Activated CD8-positive, alpha-beta memory T cell treated with anti-CD3 and anti-CD28 coated beads, Interleukin-2, amount 50 U/mL, for 1 hour (primary cell): Measurements from ENCODE around the gene GINS2.

Experiments
- DNase-seq: peaks from one replicate; pipeline ENCODE4 v3.0.0-alpha.2; 2020; ENCODE audit errors: extremely low read depth

Gene GINS2

GRCh38 chr16:85689950-85690320 lies 1.2 kb upstream of the GINS2 start:
- no peak for DNase-seq

DNA sequence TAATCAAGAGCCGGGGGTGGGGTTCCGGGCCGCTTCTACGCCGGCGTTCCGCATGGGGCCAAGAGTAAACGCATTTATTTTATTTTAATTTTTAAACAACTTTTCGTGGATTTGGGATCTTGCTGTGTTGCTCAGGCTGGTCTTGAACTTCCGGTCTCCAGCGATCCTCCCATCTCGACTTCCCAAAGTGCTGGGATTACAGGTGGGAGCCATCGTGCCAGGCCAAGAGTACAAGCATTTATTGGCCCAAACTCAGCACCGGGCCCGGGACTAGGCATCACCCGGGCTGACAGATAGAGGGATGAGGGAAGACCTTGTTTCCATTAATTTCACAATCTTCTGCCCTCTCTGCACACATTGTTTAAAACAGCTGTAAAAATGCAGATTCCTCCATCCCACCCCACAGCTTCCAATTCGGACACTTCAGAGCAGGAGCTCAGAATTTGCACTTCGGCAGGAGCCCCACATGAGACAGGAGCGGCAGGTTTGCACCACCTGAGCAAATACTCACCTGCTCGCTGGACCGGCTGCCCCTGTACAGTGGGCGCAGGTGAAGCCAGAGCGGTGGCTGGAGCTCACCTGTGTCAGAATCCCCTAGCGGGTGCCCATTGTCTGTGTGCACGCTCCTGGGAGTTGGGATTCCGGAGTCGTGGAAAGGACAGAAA lies 663 bp upstream of the GINS2 start:
- no peak for DNase-seq

- no peak for DNase-seq
These were observed 893 bp downstream of the GINS2 start for GRCh38 chr16:85687651-85688471.

DNA sequence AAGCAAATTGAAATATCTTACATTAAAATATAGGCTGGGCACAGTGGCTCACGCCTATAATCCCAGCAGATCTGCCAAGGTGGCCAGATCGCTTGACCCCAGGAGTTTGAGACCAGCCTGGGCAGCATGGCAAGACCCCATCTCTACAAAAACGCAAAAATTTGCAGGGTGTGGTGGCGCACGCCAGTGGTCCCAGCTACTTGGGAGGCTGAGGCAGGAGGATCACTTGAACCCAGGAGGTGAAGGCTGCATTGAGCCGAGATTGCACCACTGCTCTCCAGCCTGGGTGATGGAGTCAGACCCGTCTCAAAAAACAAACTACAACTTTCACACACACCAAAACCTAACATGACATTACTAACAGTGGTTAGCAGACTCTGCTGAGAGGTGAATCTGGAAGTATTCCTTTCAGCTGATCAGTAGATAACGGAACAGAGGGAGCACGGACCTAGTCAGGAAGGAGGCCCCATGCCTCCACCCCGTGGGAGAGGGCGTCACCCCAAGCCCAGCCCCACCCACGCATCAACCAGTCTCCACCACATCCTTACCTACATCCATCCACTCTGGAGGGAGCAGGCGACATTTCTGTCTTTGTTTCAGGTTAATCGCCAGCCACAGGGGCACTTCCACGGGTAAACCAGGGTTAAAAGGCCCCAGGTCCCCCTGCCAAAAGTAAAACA lies 1.7 kb downstream of the GINS2 start:
- no peak for DNase-seq

DNA sequence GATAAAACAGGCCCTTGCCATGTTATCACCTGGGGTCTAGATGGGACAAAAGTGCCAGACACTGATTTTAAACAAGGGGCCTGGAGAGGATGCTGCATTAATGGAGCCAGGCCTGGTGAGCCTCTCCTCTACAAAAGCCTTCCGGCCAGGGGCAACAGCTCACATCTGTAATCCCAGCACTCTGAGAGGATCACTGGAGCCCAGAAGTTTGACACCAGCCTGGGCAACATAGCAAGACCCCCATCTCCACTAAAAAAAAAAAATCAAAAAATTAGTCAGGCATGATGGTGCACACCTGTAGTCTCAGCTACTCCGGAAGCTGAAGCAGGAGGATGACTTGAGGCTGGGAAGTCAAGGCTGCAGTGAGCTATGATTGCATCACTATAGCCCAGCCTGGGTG lies 3.5 kb downstream of the GINS2 start:
- DNase-seq, result no peak

DNA sequence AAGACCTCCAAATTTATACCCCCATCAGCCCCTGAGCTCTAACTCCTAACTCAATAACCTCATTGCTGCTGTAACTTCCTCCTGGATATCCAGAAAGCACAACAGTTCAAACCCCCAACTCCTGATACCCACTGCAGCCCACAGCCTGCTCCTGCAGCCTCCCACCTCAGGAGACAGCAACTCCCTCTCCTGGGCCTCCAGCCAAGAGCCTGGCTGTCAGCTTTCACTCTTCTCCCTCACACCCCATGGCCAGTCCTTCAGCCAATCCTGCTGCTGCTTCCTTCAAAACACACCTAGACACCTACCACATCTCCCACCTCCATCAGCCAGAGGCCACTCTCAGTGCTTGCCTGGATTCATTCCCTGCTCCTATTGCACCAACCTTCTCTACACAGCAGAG lies 5.4 kb downstream of the GINS2 start:
- DNase-seq, result no peak

DNA sequence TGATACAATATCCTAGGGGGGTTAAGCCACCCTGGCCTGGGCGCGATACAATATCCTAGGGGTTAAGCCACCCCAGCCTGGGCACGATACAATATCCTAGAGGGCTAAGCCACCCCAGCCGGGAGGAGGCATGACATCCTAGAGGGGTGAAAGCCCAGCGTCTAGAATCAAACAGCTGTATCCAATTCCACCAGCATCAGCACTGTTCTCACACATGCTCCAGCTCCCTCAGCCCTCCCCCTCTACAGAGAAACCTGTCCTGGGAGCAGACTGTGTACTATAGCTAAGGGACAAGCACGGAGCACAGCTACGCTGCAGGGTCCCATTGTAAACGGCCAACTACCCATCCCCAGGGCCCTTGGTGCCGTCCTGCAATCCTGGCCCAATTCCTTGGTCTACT lies 6.2 kb downstream of the GINS2 start:
- DNase-seq, result no peak

- DNase-seq, result no peak
These were observed 7.5 kb downstream of the GINS2 start for GRCh38 chr16:85681255-85681654.

DNA sequence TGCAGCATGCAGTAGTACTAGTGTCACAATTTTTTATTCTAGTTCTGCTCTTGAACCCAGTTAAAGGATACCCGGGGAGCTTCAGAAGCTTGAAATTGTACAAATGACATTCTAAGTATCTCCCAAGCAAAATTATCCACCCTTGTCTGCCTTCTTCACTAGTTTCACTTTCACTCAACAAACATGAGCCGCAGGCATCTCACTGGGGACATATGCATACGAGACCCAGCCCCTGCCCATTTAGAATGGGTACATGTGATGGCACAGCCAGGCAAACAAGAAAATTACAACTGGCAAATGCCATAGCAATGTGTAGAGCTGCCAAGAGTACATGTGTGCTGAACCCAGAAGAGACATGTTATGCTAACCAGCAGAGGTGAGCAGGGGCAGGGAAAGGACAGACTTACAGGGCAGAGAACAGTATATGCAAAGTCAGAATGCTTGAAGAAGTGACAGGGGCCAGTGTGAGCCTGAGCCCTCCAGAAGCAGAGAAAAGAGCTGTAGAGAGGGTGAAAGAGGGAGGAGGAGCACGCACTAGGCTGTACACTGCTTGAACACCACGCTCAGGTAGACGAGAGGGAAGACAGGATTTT lies 8.3 kb downstream of the GINS2 start:
- DNase-seq, result no peak

GRCh38 chr16:85679870-85680269 lies 8.9 kb downstream of the GINS2 start:
- DNase-seq, result no peak

- DNase-seq, result no peak
These were observed 9.9 kb downstream of the GINS2 start for GRCh38 chr16:85678821-85679220.

- no peak for DNase-seq
These were observed 10.7 kb downstream of the GINS2 start for GRCh38 chr16:85678016-85678415.

DNA sequence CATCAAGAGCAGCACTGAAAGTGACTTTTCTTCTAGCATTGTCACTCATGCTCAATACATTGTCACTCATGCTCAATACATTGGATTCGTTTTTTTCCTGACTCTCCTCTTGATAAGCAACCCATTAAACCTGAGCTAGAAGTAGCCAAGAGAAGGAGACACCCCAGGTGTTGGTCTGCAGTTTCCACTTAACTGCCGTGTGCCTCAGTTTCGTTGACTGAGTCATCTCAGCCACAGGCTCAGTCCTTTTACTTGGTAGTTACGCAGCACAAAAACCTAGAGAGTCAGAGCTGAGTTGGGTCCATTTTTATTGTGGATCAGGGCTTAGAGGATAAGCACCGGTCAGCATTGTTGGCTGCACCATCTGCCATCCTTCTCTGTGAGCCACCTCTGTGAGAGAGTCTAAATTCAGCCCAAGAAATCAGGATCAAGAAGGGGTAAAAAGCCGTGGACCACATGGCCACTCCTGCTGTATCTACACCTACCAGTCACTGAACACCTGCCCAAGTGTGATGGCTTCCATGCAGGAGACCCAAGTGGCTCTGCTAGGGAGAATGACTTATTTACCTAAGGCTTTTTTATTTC lies 11.3 kb downstream of the GINS2 start:
- DNase-seq, result no peak

- no peak for DNase-seq
These were observed 12.3 kb downstream of the GINS2 start for GRCh38 chr16:85676466-85676865.

GRCh38 chr16:85675251-85675874 lies 13.4 kb downstream of the GINS2 start:
- no peak for DNase-seq

DNA sequence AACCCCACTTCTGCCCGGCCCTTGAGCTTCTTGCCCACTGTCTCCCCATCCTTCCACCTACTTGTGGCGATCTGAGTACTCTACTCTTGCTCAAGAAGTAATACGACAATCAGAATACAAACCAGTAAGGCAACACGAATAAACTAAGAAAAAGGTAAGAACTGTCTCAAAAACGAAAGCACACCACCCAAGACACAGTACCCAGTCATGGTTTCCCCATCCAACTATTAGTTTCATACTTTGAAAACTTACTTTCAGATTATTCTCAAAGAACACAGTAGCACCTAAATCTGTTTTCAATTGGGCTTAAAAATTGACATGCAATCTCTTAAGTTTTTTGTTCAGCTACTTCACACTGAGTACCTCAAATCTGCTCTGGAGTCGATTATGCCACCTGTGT lies 13.9 kb downstream of the GINS2 start:
- DNase-seq, result no peak

GRCh38 chr16:85674418-85674755 lies 14.4 kb downstream of the GINS2 start:
- DNase-seq, result no peak

DNA sequence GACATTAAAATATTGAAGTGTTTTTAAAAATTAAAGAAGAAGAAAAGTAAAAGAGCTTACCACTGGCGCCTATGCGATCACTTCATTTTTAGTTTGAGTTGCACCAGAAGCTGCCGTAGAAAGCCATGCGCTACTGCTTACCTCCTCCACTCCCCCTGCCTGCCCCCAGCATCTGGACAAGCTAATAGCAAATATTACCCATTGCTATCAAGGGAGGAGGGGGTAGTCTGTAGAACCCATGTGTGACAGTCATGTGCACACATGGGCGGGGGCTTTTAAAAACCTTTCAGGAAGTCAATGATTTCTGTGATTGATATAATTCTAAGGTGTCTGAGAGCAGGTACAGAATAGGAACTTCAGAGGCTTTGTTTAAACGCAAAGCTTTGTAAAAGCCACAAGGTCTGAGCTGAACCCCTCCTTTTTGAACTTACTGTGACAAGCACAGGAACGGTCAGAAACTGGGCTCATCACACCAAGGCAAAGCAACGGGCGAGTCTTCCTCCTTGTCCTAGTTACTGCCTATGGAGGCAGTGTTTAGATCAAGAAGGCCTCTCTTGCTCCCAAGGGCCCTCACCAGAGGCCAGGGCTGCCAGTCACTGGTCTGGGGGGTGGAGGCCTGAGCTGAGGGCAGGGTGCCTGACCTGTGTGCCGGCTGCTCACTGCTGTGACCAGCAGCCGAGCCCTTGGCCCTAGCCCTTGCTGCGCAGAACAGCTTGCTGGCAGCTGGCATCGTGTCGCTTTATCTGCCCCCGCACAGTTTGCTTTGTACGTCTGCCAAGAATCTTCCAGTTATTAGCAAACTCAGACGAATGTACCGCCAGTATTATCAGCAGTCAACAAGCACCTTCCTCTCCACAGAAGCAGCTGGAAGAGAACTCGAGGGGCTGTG lies 15.0 kb downstream of the GINS2 start:
- DNase-seq, result no peak

- no peak for DNase-seq
These were observed 17.9 kb downstream of the GINS2 start for GRCh38 chr16:85670840-85671239.

GRCh38 chr16:85668676-85669424 lies 19.9 kb downstream of the GINS2 start:
- no peak for DNase-seq
